Activated naive CD8-positive, alpha-beta T cell (primary cell): ENCODE results near the gene RAP2A.

ENCODE experiments used
- H3K27ac Mint-ChIP-seq: one replicate; pipeline ENCODE4 v1.8.0; 2021; ENCODE audit warnings: mixed read lengths
- H3K27me3 Mint-ChIP-seq: one replicate; pipeline ENCODE4 v1.8.0; 2021; ENCODE audit warnings: mixed read lengths
- H3K36me3 Mint-ChIP-seq: one replicate; pipeline ENCODE4 v1.8.0; 2021; ENCODE audit warnings: mixed read lengths
- H3K4me1 Mint-ChIP-seq: one replicate; pipeline ENCODE4 v1.8.0; 2021; ENCODE audit warnings: low read depth, mixed read lengths
- H3K4me3 Mint-ChIP-seq: one replicate; pipeline ENCODE4 v1.8.0; 2021; ENCODE audit warnings: mild to moderate bottlenecking, mixed read lengths
- H3K9me3 Mint-ChIP-seq: one replicate; pipeline ENCODE4 v1.8.0; 2021; ENCODE audit warnings: low read depth, mixed read lengths

RAP2A gene

GRCh38 chr13:97432232-97432916, 1.6 kb upstream of the RAP2A start:
- Mint-ChIP-seq H3K27ac (peak overlapping the region; percentile 100), H3K36me3 (peaks cover 4% of the 10 kb centered on the region), H3K4me3 (peak overlapping the region; percentile 99), H3K27me3 (no peaks in the 10 kb centered on the region), H3K9me3 (no peaks in the 10 kb centered on the region), H3K4me1 (peaks cover 33% of the 10 kb centered on the region)

DNA sequence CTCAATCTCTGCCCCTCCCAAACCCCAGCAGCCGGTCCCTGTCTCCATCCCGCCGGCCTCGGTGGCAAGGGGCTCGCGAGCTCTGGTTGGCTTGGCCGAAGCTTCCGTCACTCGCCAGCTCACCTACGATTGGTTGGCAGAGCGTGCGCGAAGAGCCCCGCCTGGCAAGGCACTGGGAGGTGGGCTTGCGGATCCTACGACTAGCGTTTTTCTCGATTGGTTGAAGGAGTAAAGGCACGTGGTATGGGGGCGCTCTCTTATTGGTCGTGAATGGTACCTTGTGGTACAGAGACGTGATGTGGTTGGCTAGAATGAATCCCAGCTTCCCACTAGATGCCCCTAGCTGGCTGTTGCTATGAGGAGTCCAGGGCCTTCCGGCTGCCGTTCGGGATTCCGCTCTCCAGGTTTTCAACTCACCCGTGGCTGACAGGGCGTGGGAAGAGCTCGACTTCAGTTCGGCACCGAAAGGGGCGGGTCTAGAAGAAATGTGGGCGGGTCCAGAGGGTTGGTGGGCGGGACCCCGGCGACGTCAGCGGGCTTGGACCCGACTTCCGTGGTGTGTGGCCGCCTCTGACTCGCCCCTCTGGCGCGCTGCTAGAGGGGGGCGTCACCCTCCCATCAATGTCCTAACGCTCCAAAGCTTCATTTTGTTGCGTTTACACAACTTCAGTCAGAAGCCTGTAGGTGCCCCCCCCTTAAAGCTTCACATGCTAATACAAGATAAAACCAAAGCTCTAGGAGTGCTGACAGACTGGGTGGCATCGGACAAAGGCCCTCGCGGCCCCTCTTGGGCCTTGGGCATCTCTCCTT, 847 bp upstream of the RAP2A start:
- H3K4me3 Mint-ChIP-seq: peak overlapping the region; percentile 99
- no peaks in the 10 kb centered on the region for H3K9me3 Mint-ChIP-seq
- H3K4me1 Mint-ChIP-seq: peaks cover 33% of the 10 kb centered on the region
- H3K36me3 Mint-ChIP-seq: peaks cover 6% of the 10 kb centered on the region
- peak overlapping the region; percentile 100 for H3K27ac Mint-ChIP-seq
- no peaks in the 10 kb centered on the region for H3K27me3 Mint-ChIP-seq

DNA sequence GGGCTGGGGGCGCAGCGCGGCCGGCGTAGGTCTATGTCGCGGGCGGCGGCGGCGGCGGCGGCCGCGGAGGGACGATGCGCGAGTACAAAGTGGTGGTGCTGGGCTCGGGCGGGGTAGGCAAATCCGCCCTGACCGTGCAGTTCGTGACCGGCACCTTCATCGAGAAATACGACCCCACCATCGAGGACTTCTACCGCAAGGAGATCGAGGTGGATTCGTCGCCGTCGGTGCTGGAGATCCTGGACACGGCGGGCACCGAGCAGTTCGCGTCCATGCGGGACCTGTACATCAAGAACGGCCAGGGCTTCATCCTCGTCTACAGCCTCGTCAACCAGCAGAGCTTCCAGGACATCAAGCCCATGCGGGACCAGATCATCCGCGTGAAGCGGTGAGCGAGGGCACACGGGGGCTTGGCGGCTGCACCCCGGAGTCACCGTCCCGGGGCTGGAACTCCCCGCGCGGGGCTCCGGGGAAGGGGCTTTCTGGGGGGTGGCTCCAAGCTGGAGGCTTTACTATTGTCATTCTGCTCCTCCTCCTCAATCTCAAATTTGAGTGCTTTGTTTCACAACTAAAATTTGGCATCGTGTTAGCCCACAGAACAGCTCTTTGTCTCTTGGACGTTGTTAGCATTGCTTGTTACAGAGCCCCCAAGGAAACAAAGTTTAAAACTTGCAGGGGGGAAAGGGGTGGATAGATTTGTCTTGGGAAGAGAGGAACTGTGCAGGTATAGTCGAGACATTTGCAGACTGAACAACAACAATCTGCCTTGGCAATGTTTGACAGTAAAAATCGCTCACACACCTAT, 630 bp downstream of the RAP2A start:
- H3K4me1 Mint-ChIP-seq: peaks cover 33% of the 10 kb centered on the region
- H3K36me3 Mint-ChIP-seq: peaks cover 6% of the 10 kb centered on the region
- H3K9me3 Mint-ChIP-seq: no peaks in the 10 kb centered on the region
- H3K4me3 Mint-ChIP-seq: peak overlapping the region; percentile 98
- H3K27me3 Mint-ChIP-seq: no peaks in the 10 kb centered on the region
- H3K27ac Mint-ChIP-seq: peak overlapping the region; percentile 86

DNA sequence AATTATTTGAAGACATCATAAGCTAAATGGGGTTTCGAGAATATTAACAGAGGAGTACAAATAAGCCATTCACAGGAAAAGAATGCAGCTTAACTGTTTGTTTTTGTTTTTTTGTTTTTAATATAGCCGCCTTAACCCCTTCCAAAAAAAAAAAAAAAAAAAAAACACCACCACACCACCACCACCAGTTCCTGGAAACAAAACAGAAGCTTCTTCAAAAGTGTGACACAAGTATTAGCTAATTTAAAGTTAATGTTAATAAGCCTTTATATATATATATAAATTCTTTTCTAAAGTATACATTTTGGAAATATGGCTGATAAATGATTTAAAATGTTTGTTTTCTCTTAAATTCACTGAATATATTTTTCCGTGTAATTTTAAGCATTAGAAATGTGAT, 1.4 kb downstream of the RAP2A start:
- Mint-ChIP-seq H3K36me3 (peaks cover 6% of the 10 kb centered on the region), H3K27me3 (no peaks in the 10 kb centered on the region), H3K4me1 (peaks cover 33% of the 10 kb centered on the region), H3K27ac (peak overlapping the region; percentile 86), H3K9me3 (no peaks in the 10 kb centered on the region), H3K4me3 (peak overlapping the region; percentile 98)

DNA sequence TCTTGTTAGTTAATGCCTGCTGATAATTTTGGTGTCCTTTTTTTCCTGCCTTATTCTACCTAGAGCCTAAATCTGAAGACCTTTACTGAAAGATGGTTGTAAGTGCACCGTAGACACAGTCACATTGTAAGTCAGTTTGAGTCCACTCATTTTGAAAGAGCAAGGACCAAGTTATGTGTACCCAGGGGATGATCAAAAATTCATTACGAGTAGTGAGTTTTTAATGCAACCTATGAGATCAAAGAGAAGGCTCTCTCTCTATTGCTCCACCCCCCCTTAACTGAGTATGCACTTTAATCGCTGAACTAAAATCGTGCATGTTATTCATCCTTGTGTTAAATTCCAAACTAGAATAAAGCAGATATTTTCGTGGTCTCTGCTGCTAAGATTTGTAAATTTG, 1.8 kb downstream of the RAP2A start:
- Mint-ChIP-seq H3K27ac (peak overlapping the region; percentile 9), H3K4me3 (peak overlapping the region; percentile 84), H3K4me1 (peaks cover 33% of the 10 kb centered on the region), H3K9me3 (no peaks in the 10 kb centered on the region), H3K36me3 (peaks cover 6% of the 10 kb centered on the region), H3K27me3 (no peaks in the 10 kb centered on the region)

GRCh38 chr13:97436845-97437244, 2.9 kb downstream of the RAP2A start:
- Mint-ChIP-seq H3K4me1 (peaks cover 32% of the 10 kb centered on the region), H3K36me3 (peaks cover 6% of the 10 kb centered on the region), H3K9me3 (no peaks in the 10 kb centered on the region), H3K27me3 (no peaks in the 10 kb centered on the region), H3K4me3 (no peak overlapping the region), H3K27ac (no peak overlapping the region)

GRCh38 chr13:97437729-97438128, 3.8 kb downstream of the RAP2A start:
- H3K27me3 Mint-ChIP-seq: no peaks in the 10 kb centered on the region
- no peak overlapping the region for H3K27ac Mint-ChIP-seq
- H3K9me3 Mint-ChIP-seq: no peaks in the 10 kb centered on the region
- peaks cover 24% of the 10 kb centered on the region for H3K4me1 Mint-ChIP-seq
- H3K4me3 Mint-ChIP-seq: no peak overlapping the region
- H3K36me3 Mint-ChIP-seq: peaks cover 6% of the 10 kb centered on the region

GRCh38 chr13:97438856-97439595, 5.1 kb downstream of the RAP2A start:
- H3K36me3 Mint-ChIP-seq: peaks cover 6% of the 10 kb centered on the region
- H3K9me3 Mint-ChIP-seq: no peaks in the 10 kb centered on the region
- no peaks in the 10 kb centered on the region for H3K27me3 Mint-ChIP-seq
- peaks cover 23% of the 10 kb centered on the region for H3K4me1 Mint-ChIP-seq
- H3K27ac Mint-ChIP-seq: no peak overlapping the region
- H3K4me3 Mint-ChIP-seq: no peak overlapping the region

- Mint-ChIP-seq H3K4me1 (peaks cover 14% of the 10 kb centered on the region), H3K27ac (no peak overlapping the region), H3K4me3 (no peak overlapping the region), H3K36me3 (peaks cover 8% of the 10 kb centered on the region), H3K27me3 (no peaks in the 10 kb centered on the region), H3K9me3 (no peaks in the 10 kb centered on the region)
Measured at GRCh38 chr13:97440598-97441170, 6.7 kb downstream of the RAP2A start.

DNA sequence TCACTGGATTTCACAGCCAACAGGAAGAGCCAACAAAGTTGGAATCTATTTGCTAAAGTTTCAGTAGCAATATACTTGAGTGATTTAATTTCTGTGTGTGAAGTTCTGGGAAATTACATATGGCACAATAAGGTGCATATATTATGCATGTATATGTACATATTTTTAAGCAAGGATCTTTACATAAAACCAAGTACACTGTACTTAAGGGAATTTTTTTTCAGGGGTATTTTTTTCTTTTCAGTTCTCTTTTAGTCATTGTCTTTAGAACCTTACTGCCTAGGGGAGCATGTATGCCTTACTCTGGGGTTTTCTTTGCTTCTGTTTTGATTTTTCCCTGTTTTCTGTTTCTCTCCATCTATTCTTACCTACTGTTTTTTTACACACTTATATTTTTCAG, 7.4 kb downstream of the RAP2A start:
- Mint-ChIP-seq H3K27me3 (no peaks in the 10 kb centered on the region), H3K4me1 (peaks cover 7% of the 10 kb centered on the region), H3K27ac (no peak overlapping the region), H3K36me3 (peaks cover 8% of the 10 kb centered on the region), H3K4me3 (no peak overlapping the region), H3K9me3 (no peaks in the 10 kb centered on the region)

DNA sequence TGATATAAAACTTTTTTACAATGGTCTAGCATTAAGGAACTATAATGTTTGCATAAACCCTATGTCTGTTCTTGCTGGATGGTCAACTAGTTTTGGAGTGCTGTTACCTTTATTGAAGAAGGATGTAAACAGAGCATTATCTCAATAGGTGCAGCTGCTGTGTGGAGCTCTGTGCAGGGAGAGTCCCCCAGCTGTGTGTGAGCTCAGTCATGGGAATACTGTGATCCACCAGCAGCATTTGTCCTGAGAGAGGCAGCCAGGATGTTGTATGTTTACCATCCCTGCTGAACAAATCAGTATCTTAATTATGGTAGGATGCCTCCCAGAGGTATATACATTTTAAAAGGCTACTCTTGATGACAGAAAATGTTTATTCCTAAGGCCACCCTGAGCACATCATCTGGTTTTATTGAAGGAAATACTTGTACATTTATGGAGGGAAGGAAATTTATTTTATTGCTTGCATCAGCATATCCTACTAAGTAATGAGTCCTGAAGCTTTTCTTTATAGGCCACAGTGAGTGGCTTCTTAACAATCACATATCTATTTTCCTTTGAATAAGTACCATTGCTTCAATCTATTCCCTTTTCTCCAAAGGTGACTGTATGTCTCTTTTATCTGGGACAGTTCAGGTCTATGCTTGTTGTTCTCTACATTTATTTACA, 11.7 kb downstream of the RAP2A start:
- Mint-ChIP-seq H3K9me3 (no peaks in the 10 kb centered on the region), H3K27me3 (no peaks in the 10 kb centered on the region), H3K27ac (no peak overlapping the region), H3K36me3 (peaks cover 13% of the 10 kb centered on the region), H3K4me1 (peaks cover 2% of the 10 kb centered on the region), H3K4me3 (no peak overlapping the region)

DNA sequence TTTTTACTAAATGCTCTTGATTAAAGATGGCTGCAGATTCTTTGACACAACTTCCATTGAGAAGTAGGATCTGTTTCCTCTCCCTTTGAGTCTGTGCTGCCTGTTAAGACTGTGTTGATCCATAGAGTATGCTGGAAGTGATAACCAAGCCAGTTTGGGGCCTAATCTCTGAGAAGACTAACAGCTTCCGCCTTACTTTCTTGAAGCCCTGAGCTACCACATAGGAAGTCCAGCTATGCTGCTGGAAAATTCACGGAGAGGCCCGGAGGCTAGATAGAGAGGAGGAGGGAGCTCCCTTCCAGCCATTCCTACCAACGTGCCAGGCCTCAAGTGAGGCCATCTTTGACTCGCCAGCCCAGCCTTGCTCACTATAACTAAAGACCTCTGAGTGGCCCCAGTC, 12.5 kb downstream of the RAP2A start:
- peaks cover 14% of the 10 kb centered on the region for H3K36me3 Mint-ChIP-seq
- peaks cover 2% of the 10 kb centered on the region for H3K4me1 Mint-ChIP-seq
- H3K27ac Mint-ChIP-seq: no peak overlapping the region
- no peaks in the 10 kb centered on the region for H3K27me3 Mint-ChIP-seq
- H3K9me3 Mint-ChIP-seq: no peaks in the 10 kb centered on the region
- H3K4me3 Mint-ChIP-seq: no peak overlapping the region

GRCh38 chr13:97448503-97449251, 14.7 kb downstream of the RAP2A start:
- Mint-ChIP-seq H3K9me3 (peaks cover 6% of the 10 kb centered on the region), H3K4me1 (peaks cover 1% of the 10 kb centered on the region), H3K36me3 (peaks cover 21% of the 10 kb centered on the region), H3K4me3 (no peak overlapping the region), H3K27ac (no peak overlapping the region), H3K27me3 (no peaks in the 10 kb centered on the region)
